Stimulated activated naive CD8-positive, alpha-beta T cell treated with anti-CD3 and anti-CD28 coated beads, Interleukin-15, Interleukin-2, amounts not matched to agents 100 ng/mL and 50 ng/mL, for 24 hours (primary cell): ENCODE results near the gene ATXN7L1.
"Not testable (repeated sequence)": the region's sequence is repeated elsewhere in the genome, so short reads cannot be mapped to it uniquely, and the experiment has no call there.

Experiments used
- H3K27ac Mint-ChIP-seq: one replicate; pipeline ENCODE4 v1.8.0; 2021; ENCODE audit warnings: mild to moderate bottlenecking, mixed read lengths
- H3K27me3 Mint-ChIP-seq: one replicate; pipeline ENCODE4 v1.8.0; 2021; ENCODE audit warnings: mixed read lengths
- H3K36me3 Mint-ChIP-seq: one replicate; pipeline ENCODE4 v1.8.0; 2021; ENCODE audit warnings: low read depth, mixed read lengths
- H3K4me1 Mint-ChIP-seq: one replicate; pipeline ENCODE4 v1.8.0; 2021; ENCODE audit warnings: low read depth, mixed read lengths
- H3K4me3 Mint-ChIP-seq: one replicate; pipeline ENCODE4 v1.8.0; 2021; ENCODE audit warnings: mild to moderate bottlenecking, mixed read lengths
- H3K9me3 Mint-ChIP-seq: one replicate; pipeline ENCODE4 v1.8.0; 2021; ENCODE audit warnings: mixed read lengths

Gene ATXN7L1

DNA sequence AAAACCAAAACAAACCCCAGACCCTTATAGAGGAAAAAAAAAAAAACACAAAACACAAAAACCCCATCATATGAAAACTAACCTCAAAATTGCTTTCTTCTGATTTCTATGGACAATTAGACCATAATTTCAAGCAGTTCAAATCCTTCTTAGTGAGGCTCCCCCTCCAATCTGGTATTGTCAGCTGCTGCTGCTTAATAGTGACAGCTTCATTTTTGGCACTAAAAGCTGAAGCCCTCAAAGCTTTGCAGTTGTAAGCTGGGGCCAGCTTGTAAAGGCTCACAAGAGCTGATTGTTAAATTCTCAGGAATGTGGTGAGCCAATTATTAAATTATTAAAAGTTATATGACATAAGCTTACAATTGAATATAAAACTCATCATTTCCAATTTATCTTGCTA, 21.9 kb downstream of the ATXN7L1 start:
- no peaks in the 10 kb centered on the region for H3K9me3 Mint-ChIP-seq
- H3K27me3 Mint-ChIP-seq: no peaks in the 10 kb centered on the region
- no peak overlapping the region for H3K4me3 Mint-ChIP-seq
- H3K27ac Mint-ChIP-seq: no peak overlapping the region
- H3K36me3 Mint-ChIP-seq: no peaks in the 10 kb centered on the region
- H3K4me1 Mint-ChIP-seq: peaks cover 53% of the 10 kb centered on the region

DNA sequence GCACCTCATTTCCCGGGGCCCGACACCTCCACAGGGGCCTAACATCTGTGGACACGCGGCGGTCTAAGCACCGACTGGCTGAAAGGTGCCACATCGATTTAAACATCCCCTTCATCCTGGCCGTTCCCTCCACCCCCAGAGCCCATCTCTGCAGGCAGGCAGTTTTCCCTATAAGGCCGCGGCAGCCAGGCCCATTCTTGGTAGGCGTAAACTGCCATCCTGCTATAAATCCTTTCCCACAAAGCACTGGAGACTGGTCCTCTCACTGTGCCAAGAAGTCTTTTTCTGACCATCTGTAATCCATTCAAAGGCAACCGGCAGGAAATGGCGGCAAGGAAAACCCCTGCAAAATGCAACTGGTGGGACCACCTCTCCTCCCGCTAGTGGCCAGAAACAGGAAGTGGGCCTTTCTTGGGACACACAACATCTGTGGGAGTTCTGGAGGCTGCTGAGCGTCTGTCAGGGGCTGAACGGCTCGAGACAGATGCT, 22.4 kb downstream of the ATXN7L1 start:
- peaks cover 58% of the 10 kb centered on the region for H3K4me1 Mint-ChIP-seq
- H3K27me3 Mint-ChIP-seq: no peaks in the 10 kb centered on the region
- no peaks in the 10 kb centered on the region for H3K9me3 Mint-ChIP-seq
- no peak overlapping the region for H3K4me3 Mint-ChIP-seq
- H3K36me3 Mint-ChIP-seq: no peaks in the 10 kb centered on the region
- H3K27ac Mint-ChIP-seq: no peak overlapping the region

DNA sequence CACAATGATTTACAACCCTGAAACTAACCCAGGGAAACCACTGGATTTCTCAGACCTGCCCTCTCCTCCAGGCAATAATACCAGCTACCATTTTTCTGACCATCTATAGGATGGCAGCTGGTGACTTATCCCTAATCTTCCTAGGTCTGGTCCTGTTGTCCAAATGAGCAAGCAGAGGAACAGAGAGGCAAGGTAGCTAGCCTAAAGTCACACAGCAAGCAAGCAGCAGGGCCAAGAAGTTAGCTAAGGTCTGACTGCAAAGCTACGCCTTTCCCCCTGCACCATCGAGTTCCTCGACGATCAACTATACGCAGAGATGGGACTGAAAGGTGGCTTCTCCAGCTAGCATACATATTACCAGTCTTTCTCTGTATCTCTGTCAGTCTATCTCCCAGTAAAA, 25.3 kb downstream of the ATXN7L1 start:
- H3K4me1 Mint-ChIP-seq: peaks cover 51% of the 10 kb centered on the region
- no peaks in the 10 kb centered on the region for H3K36me3 Mint-ChIP-seq
- no peaks in the 10 kb centered on the region for H3K27me3 Mint-ChIP-seq
- H3K9me3 Mint-ChIP-seq: no peaks in the 10 kb centered on the region
- H3K4me3 Mint-ChIP-seq: no peak overlapping the region
- H3K27ac Mint-ChIP-seq: no peak overlapping the region

- Mint-ChIP-seq H3K4me3 (peak overlapping the region; percentile 14), H3K27ac (peak overlapping the region; percentile 66), H3K9me3 (peaks cover 3% of the 10 kb centered on the region), H3K27me3 (no peaks in the 10 kb centered on the region), H3K36me3 (no peaks in the 10 kb centered on the region), H3K4me1 (peaks cover 48% of the 10 kb centered on the region)
These were observed 27.1 kb downstream of the ATXN7L1 start for GRCh38 chr7:105849122-105849855.

DNA sequence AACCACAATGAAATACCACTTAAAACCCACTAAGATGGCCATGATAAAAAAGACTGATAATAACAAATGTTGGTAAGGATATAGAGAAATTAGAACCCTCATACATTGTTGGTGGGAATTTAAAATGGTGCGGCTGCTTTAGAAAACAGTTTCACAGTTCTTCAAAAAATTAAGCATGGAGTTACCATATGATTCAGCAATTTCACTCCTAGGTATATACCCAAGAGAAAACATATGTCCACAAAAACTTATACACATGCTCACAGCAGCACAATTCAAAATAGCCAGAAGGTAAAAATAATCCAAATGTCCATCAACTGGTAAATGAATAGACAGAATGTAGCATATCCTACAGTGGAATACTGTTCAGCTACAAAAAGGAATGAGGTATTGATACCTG, 30.0 kb downstream of the ATXN7L1 start:
- peaks cover 35% of the 10 kb centered on the region for H3K4me1 Mint-ChIP-seq

GRCh38 chr7:105844681-105845080, 31.7 kb downstream of the ATXN7L1 start:
- H3K27me3 Mint-ChIP-seq, H3K27ac Mint-ChIP-seq, H3K9me3 Mint-ChIP-seq, H3K4me3 Mint-ChIP-seq, H3K36me3 Mint-ChIP-seq: not testable (repeated sequence)
- H3K4me1 Mint-ChIP-seq: peaks cover 20% of the 10 kb centered on the region

More for the DNA sequence above, 30.0 kb downstream of the ATXN7L1 start:
- H3K27me3 Mint-ChIP-seq: no peaks in the 10 kb centered on the region
- H3K4me3 Mint-ChIP-seq: no peak overlapping the region
- peaks cover 4% of the 10 kb centered on the region for H3K9me3 Mint-ChIP-seq
- no peak overlapping the region for H3K27ac Mint-ChIP-seq
- no peaks in the 10 kb centered on the region for H3K36me3 Mint-ChIP-seq

GRCh38 chr7:105841866-105842265, 34.5 kb downstream of the ATXN7L1 start:
- H3K4me3 Mint-ChIP-seq: no peak overlapping the region
- H3K27ac Mint-ChIP-seq: no peak overlapping the region
- H3K4me1 Mint-ChIP-seq: peaks cover 9% of the 10 kb centered on the region
- no peaks in the 10 kb centered on the region for H3K27me3 Mint-ChIP-seq
- H3K36me3 Mint-ChIP-seq: no peaks in the 10 kb centered on the region
- peaks cover 4% of the 10 kb centered on the region for H3K9me3 Mint-ChIP-seq

GRCh38 chr7:105840981-105841749, 35.2 kb downstream of the ATXN7L1 start:
- H3K36me3 Mint-ChIP-seq: no peaks in the 10 kb centered on the region
- no peak overlapping the region for H3K4me3 Mint-ChIP-seq
- H3K4me1 Mint-ChIP-seq: peaks cover 3% of the 10 kb centered on the region
- peaks cover 4% of the 10 kb centered on the region for H3K9me3 Mint-ChIP-seq
- no peak overlapping the region for H3K27ac Mint-ChIP-seq
- H3K27me3 Mint-ChIP-seq: no peaks in the 10 kb centered on the region

DNA sequence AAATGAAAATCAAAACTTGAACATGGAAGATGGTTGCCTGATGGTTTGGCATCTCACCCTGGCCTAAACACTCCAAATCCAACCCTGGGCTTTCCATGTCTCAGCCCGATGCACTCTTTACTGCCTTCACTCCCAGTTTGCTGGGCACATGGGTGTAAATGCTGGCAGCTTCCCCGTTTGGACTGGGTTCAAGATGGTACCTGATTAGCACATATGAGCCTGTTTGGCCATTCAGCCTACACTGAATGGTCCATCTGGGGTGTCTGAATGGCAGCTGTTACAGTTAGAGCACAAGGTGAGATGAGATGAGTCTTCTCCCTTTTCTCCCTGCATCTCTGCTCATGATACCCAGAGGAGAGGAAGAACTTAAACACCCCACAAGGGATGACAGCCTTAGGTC, 37.1 kb downstream of the ATXN7L1 start:
- Mint-ChIP-seq H3K4me1 (peaks cover 3% of the 10 kb centered on the region), H3K4me3 (no peak overlapping the region), H3K36me3 (no peaks in the 10 kb centered on the region), H3K27ac (no peak overlapping the region), H3K9me3 (peaks cover under 1% of the 10 kb centered on the region), H3K27me3 (no peaks in the 10 kb centered on the region)

DNA sequence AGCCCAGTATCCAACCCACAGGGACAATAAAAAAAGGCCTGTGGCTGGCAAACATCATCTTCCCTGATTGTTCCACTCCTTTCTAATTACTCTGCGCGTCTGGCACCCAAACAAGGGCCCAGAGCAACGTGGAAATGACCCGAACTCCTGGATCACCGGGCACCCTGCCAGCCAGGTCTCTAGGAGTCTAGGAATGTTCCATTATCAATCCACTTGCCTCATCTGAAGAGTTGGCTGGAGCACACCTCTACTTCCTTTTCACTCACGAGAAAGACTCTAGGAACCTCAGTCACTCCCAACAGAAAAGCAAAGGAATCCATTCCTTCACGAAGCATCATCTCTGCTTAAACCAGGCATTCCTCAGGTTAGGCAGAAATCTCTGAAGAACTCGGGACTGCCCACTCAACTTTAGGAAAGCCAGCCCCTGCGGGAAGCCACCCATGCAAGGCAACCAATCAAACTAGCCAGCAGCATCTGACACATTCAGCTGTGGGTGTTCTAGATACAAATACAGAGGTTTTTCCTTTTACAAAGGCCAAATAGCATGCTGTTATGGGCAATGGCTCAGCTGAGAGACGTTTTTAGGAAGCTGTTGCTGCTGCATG, 37.7 kb downstream of the ATXN7L1 start:
- H3K27me3 Mint-ChIP-seq: no peaks in the 10 kb centered on the region
- no peaks in the 10 kb centered on the region for H3K36me3 Mint-ChIP-seq
- H3K4me1 Mint-ChIP-seq: peaks cover 3% of the 10 kb centered on the region
- H3K4me3 Mint-ChIP-seq: no peak overlapping the region
- no peak overlapping the region for H3K27ac Mint-ChIP-seq
- no peaks in the 10 kb centered on the region for H3K9me3 Mint-ChIP-seq

GRCh38 chr7:105837765-105838626, 38.4 kb downstream of the ATXN7L1 start:
- Mint-ChIP-seq H3K36me3 (no peaks in the 10 kb centered on the region), H3K9me3 (no peaks in the 10 kb centered on the region), H3K27ac (no peak overlapping the region), H3K27me3 (no peaks in the 10 kb centered on the region), H3K4me3 (no peak overlapping the region), H3K4me1 (peaks cover 3% of the 10 kb centered on the region)

DNA sequence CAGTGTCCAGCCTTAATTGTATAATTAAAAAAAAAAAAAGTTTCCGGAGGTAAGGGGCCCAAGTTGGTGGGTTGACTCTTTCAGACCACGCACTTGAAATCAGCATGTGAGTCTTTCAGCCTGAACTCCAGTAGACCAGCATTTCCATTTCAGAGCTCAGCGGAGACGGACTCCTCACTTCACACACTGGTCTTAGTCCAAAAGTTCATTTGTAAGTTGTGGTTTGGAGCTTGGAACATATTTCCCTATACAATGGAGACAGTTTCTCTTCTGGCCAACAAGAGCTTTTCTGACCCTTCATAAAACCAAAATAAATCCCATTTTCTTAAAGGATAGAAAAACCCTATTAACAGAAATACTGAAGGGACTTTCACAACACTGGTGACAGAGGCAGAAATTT, 41.0 kb downstream of the ATXN7L1 start:
- Mint-ChIP-seq H3K4me1 (peaks cover 6% of the 10 kb centered on the region), H3K27ac (no peak overlapping the region), H3K4me3 (no peak overlapping the region), H3K27me3 (no peaks in the 10 kb centered on the region), H3K9me3 (no peaks in the 10 kb centered on the region), H3K36me3 (no peaks in the 10 kb centered on the region)

DNA sequence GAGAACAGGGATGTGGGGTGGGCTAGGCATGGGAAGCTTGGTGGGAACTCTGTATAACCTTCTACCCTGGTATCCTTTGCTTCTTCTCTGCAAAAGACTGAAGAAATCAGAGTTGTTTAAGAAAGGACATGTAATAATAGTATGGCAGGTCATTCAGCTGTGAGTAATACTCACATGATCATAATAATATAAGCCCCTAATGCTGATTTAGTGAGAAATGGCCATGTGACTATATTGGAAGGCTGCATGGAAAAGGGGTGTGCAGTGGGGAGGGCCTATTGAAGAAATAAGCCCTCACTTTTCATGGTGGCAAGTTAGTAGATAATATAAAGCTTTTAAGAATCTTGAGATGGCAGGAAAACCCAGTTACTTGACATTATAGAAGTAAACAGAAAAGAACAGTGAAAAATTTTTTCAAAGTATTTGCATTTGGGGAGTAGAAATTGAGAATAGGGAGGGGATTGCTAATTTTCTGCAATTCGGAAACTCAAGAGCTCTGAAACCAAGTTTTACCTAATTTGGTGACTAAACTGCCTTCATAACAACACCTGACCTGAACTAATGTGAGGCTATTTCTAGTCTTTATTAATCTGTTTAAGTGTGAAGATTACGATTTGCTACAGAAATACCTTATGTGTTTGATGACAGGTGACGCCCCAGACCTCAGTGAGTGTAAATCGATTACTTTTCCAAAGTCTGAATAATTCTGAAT, 44.4 kb downstream of the ATXN7L1 start:
- Mint-ChIP-seq H3K9me3 (no peaks in the 10 kb centered on the region), H3K36me3 (no peaks in the 10 kb centered on the region), H3K27me3 (no peaks in the 10 kb centered on the region), H3K27ac (no peak overlapping the region), H3K4me3 (no peak overlapping the region), H3K4me1 (peaks cover 5% of the 10 kb centered on the region)

DNA sequence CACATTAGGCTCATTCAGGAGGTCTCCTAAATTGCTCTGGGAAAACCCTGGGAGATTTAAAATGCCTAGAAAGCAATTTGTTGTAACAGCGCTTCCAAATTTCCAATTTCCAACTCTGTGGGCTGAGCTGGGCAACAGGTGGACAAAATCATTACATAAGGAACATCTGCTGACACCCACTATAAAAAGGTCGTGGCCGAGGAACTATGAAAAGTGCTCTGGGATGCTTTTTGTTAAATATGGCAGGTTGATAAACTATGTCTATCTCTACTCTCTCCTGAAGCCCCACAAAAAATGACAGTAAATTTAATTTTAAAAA, 45.1 kb downstream of the ATXN7L1 start:
- H3K27me3 Mint-ChIP-seq: no peaks in the 10 kb centered on the region
- no peaks in the 10 kb centered on the region for H3K9me3 Mint-ChIP-seq
- H3K27ac Mint-ChIP-seq: no peak overlapping the region
- no peaks in the 10 kb centered on the region for H3K36me3 Mint-ChIP-seq
- H3K4me1 Mint-ChIP-seq: peaks cover 5% of the 10 kb centered on the region
- H3K4me3 Mint-ChIP-seq: no peak overlapping the region
